ENCODE data around the gene ADGRL3.

ADGRL3 gene

GRCh38 chr4:61425315-61425714, 225.2 kb downstream of the ADGRL3 start:
- Histone ChIP-seq H3K27me3 (ENCODE audit: insufficient read depth, low read length) (no peaks in the 10 kb centered on the region), H3K4me3 (ENCODE audit: low read depth, low read length, poor library complexity, severe bottlenecking) (no peak overlapping the region), H3K9me2 (ENCODE audit: low read depth, low read length) (no peaks in the 10 kb centered on the region), H2AFZ (ENCODE audit: low read length) (no peak overlapping the region), H3K9me3 (ENCODE audit: low read length) (no peaks in the 10 kb centered on the region), H3K4me2 (ENCODE audit: low read length) (no peak overlapping the region), H3F3A (ENCODE audit: insufficient read depth, low read length) (no peaks in the 10 kb centered on the region), H4K20me1 (ENCODE audit: insufficient read depth, low read length) (no peaks in the 10 kb centered on the region), H3K9ac (ENCODE audit: low read length) (no peak overlapping the region), H3K79me2 (ENCODE audit: insufficient read depth, low read length) (no peaks in the 10 kb centered on the region), H3K27ac (ENCODE audit: low read depth, low read length, poor library complexity, severe bottlenecking) (no peak overlapping the region), H3K4me1 (ENCODE audit: insufficient read depth, low read length, severe bottlenecking) (no peaks in the 10 kb centered on the region), H3K36me3 (ENCODE audit: insufficient read depth, low read length) (no peaks in the 10 kb centered on the region)
- TF ChIP-seq, protein P1, sequence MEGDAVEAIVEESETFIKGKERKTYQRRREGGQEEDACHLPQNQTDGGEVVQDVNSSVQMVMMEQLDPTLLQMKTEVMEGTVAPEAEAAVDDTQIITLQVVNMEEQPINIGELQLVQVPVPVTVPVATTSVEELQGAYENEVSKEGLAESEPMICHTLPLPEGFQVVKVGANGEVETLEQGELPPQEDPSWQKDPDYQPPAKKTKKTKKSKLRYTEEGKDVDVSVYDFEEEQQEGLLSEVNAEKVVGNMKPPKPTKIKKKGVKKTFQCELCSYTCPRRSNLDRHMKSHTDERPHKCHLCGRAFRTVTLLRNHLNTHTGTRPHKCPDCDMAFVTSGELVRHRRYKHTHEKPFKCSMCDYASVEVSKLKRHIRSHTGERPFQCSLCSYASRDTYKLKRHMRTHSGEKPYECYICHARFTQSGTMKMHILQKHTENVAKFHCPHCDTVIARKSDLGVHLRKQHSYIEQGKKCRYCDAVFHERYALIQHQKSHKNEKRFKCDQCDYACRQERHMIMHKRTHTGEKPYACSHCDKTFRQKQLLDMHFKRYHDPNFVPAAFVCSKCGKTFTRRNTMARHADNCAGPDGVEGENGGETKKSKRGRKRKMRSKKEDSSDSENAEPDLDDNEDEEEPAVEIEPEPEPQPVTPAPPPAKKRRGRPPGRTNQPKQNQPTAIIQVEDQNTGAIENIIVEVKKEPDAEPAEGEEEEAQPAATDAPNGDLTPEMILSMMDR (IDR thresholded peaks at IDR 0.05; ENCODE audit: low read length) = no peak
- no peak for TF ChIP-seq EZH2 (IDR thresholded peaks at IDR 0.05; ENCODE audit: borderline replicate concordance, low read length)

GRCh38 chr4:61426229-61426628, 226.1 kb downstream of the ADGRL3 start:
- Histone ChIP-seq H3F3A (ENCODE audit: insufficient read depth, low read length) (no peaks in the 10 kb centered on the region), H3K27me3 (ENCODE audit: insufficient read depth, low read length) (no peaks in the 10 kb centered on the region), H3K4me2 (ENCODE audit: low read length) (no peak overlapping the region), H3K4me3 (ENCODE audit: low read depth, low read length, poor library complexity, severe bottlenecking) (no peak overlapping the region), H3K79me2 (ENCODE audit: insufficient read depth, low read length) (no peaks in the 10 kb centered on the region), H3K36me3 (ENCODE audit: insufficient read depth, low read length) (no peaks in the 10 kb centered on the region), H3K4me1 (ENCODE audit: insufficient read depth, low read length, severe bottlenecking) (no peaks in the 10 kb centered on the region), H4K20me1 (ENCODE audit: insufficient read depth, low read length) (no peaks in the 10 kb centered on the region), H3K9ac (ENCODE audit: low read length) (no peak overlapping the region), H3K9me2 (ENCODE audit: low read depth, low read length) (no peaks in the 10 kb centered on the region), H3K27ac (ENCODE audit: low read depth, low read length, poor library complexity, severe bottlenecking) (no peak overlapping the region), H2AFZ (ENCODE audit: low read length) (no peak overlapping the region), H3K9me3 (ENCODE audit: low read length) (no peaks in the 10 kb centered on the region)
- no peak for TF ChIP-seq EZH2 (IDR thresholded peaks at IDR 0.05; ENCODE audit: borderline replicate concordance, low read length)
- TF ChIP-seq, protein P1 (IDR thresholded peaks at IDR 0.05; ENCODE audit: low read length) = no peak

DNA sequence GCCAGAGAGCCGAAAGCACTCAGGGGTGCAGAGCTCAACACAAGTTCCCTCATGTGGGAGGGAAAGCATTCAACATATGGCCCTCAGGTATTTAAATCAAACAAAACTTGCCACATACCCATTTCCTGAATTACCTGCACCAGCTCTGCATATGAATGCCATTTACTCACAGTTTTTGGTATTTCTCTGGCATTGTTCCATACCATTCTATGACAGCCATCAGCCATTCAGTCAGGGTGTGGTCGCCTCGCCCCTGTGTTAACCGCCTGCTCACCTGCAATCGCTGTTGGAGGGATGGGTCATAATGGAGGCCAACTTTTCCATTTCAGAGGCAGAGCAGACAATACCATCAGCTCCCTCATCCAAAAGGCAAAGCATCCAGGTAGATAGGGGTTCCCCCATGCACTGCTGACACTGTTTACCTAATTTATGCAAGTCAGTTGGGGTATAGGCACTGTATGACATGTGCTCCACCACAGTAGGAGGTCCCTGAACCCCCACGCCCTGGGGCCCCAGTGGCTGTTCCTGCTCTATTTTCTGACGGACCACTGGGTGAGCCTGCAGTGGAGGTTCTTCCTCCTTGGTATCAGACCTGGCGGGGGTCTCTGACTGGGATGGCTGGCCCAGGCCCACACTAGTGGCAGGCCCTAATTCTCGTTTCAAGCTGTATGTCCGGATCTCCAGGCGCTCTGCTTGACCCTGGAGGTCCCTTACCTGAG, 227.1 kb downstream of the ADGRL3 start:
- no peak for TF ChIP-seq EZH2 (IDR thresholded peaks at IDR 0.05; ENCODE audit: borderline replicate concordance, low read length)
- TF ChIP-seq, protein P1 (IDR thresholded peaks at IDR 0.05; ENCODE audit: low read length) = no peak
- no peak overlapping the region for H2AFZ ChIP-seq (ENCODE audit: low read length)
- H3K4me2 ChIP-seq (ENCODE audit: low read length) = no peak overlapping the region
- H3K36me3 ChIP-seq (ENCODE audit: insufficient read depth, low read length) = no peaks in the 10 kb centered on the region
- H3K4me1 ChIP-seq (ENCODE audit: insufficient read depth, low read length, severe bottlenecking) = no peaks in the 10 kb centered on the region
- H3K27me3 ChIP-seq (ENCODE audit: insufficient read depth, low read length) = no peaks in the 10 kb centered on the region
- no peaks in the 10 kb centered on the region for H3K9me3 ChIP-seq (ENCODE audit: low read length)
- H4K20me1 ChIP-seq (ENCODE audit: insufficient read depth, low read length) = no peaks in the 10 kb centered on the region
- H3F3A ChIP-seq (ENCODE audit: insufficient read depth, low read length) = no peaks in the 10 kb centered on the region
- no peak overlapping the region for H3K4me3 ChIP-seq (ENCODE audit: low read depth, low read length, poor library complexity, severe bottlenecking)
- no peaks in the 10 kb centered on the region for H3K9me2 ChIP-seq (ENCODE audit: low read depth, low read length)
- no peak overlapping the region for H3K9ac ChIP-seq (ENCODE audit: low read length)
- no peaks in the 10 kb centered on the region for H3K79me2 ChIP-seq (ENCODE audit: insufficient read depth, low read length)
- H3K27ac ChIP-seq (ENCODE audit: low read depth, low read length, poor library complexity, severe bottlenecking) = no peak overlapping the region

Data from OCI-LY1 (cell line).